NT2/D1 (cell line): ENCODE data around the gene OMG.

Experiments
- SUZ12 ChIP-seq: IDR thresholded peaks from 2 replicates; pipeline ENCODE4 v1.6.1; 2011; ENCODE audit not compliant: insufficient read length, insufficient read depth; ENCODE audit errors: extremely low read depth
- ZNF274 ChIP-seq: IDR thresholded peaks from 2 replicates; pipeline ENCODE4 v1.6.1; 2011; ENCODE audit warnings: mild to moderate bottlenecking, low read depth, low read length

DNA sequence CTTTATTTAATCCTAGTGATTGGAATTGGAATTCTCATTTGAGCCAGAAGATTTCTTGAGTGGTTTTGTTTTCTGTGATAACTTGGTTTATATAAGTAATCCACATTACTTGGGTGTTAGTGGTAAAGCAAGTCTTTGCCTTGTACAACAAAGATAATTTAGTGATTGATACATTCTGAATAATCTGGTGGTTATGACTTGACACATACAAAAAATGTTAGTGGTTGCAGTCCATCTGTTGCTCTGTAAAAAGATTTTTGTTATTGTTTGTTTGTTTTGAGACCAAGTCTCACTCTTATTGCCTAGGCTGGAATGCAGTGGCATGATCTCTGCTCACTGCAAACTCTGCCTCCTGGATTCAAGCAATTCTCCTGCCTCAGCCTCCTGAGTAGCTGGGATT lies 13.2 kb downstream of the OMG start:
- TF ChIP-seq SUZ12 (no peak), ZNF274 (no peak)
